ENCODE measurements around the gene RPS18. TPM values are rescaled to one million over a fixed set of nuclear protein-coding genes. Genes with fewer than 3 reads are reported as not detected.
A peak's percentile ranks its signal among the peaks of the same experiment; 100 is the strongest.

Gene RPS18
- total RNA-seq, 1 donor from 2014 or later, result 3,043 TPM

DNA sequence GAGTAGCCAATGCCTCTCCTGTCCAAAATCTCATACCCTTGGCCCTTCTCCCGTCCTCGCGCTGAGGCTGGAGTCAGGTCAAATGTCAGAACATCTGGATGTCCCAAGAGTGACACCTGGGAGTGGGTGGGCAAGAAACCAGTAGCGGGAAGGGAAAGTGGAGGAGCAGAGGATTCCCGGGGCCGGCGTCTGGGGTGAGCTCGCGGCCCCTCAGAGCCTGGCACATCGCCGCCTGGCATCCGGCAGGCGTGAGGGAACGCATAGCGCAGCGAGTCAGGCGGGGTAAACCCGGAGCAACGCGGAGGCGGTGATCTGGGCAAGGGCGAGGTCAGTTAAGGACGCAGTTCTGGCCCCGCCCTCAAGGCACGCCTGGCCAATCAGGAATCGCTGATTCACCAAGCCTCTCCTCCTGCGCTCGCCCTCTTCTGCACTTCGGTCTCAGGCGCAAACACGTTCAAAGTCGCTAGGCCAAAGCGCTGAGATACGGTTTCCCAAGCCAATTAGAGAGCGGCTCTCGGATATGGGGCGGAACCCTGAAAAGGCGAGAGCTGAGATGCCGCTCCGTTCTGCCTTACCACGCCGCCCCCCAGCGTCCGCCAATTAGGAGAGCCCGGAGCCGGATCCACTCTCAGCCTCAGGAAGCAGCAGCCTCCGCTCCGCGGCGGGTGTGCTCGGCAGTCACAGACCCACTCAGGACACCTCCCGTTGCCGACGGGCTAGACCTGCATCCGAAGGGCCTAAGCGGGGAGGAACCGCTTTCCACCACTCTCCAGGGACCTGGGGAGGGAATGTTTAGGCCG, 22.7 kb upstream of the RPS18 start:
- Mint-ChIP-seq H3K9me3 (no peaks in the 10 kb centered on the region), H3K4me1 (ENCODE audit: unreplicated experiment) (peaks cover 28% of the 10 kb centered on the region), H3K27ac (peak overlapping the region; percentile 96), H3K4me3 (peak overlapping the region; percentile 95), H3K27me3 (peaks cover 8% of the 10 kb centered on the region), H3K36me3 (peaks cover 16% of the 10 kb centered on the region)
- peak; percentile 95 for DNase-seq (ENCODE audit: extremely low spot score, unreplicated experiment)
- TF ChIP-seq CTCF (conservative IDR thresholded peaks at IDR 0.05), result no peak

GRCh38 chr6:33249732-33250630, 21.9 kb upstream of the RPS18 start:
- Mint-ChIP-seq H3K27ac (peak overlapping the region; percentile 96), H3K36me3 (peaks cover 16% of the 10 kb centered on the region), H3K27me3 (peaks cover 8% of the 10 kb centered on the region), H3K4me1 (ENCODE audit: unreplicated experiment) (peaks cover 28% of the 10 kb centered on the region), H3K9me3 (no peaks in the 10 kb centered on the region), H3K4me3 (peak overlapping the region; percentile 95)
- no peak for TF ChIP-seq CTCF (conservative IDR thresholded peaks at IDR 0.05)
- no peak for DNase-seq (ENCODE audit: extremely low spot score, unreplicated experiment)

- H3K4me3 Mint-ChIP-seq, result no peak overlapping the region
These were observed 21.1 kb upstream of the RPS18 start for GRCh38 chr6:33250731-33251130.

GRCh38 chr6:33251395-33252012, 20.4 kb upstream of the RPS18 start:
- no peaks in the 10 kb centered on the region for H3K9me3 Mint-ChIP-seq
- no peak for DNase-seq (ENCODE audit: extremely low spot score, unreplicated experiment)
- peaks cover 28% of the 10 kb centered on the region for H3K4me1 Mint-ChIP-seq (ENCODE audit: unreplicated experiment)
- no peak for TF ChIP-seq CTCF (conservative IDR thresholded peaks at IDR 0.05)
- peak overlapping the region; percentile 71 for H3K27ac Mint-ChIP-seq
- peak overlapping the region; percentile 67 for H3K4me3 Mint-ChIP-seq
- H3K36me3 Mint-ChIP-seq, result peaks cover 19% of the 10 kb centered on the region
- peaks cover 2% of the 10 kb centered on the region for H3K27me3 Mint-ChIP-seq

More at GRCh38 chr6:33250731-33251130, 21.1 kb upstream of the RPS18 start:
- Mint-ChIP-seq H3K27ac (peak overlapping the region; percentile 96), H3K27me3 (peaks cover 8% of the 10 kb centered on the region), H3K36me3 (peaks cover 16% of the 10 kb centered on the region), H3K4me1 (ENCODE audit: unreplicated experiment) (peaks cover 28% of the 10 kb centered on the region), H3K9me3 (no peaks in the 10 kb centered on the region)
- TF ChIP-seq CTCF (conservative IDR thresholded peaks at IDR 0.05), result no peak
- no peak for DNase-seq (ENCODE audit: extremely low spot score, unreplicated experiment)

DNA sequence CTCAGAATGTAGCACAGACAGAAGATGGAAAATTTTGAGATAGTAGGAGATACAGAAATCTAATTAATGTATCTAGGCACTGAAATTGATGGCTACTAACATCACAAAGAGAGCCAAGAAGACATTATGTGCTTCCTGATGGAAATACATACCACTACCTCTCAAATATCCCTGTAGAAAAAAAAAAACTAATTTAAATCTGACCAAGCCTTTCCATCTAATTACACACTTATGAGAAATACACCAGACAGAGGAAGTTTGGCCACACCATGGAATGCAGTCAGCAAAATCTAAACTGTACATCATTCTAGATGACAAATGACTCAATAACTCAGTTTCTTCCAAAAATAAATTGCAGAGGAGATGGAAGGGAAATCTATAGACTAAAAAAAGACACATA, 19.1 kb upstream of the RPS18 start:
- H3K4me3 Mint-ChIP-seq, result no peak overlapping the region
- DNase-seq (ENCODE audit: extremely low spot score, unreplicated experiment), result no peak
- H3K27ac Mint-ChIP-seq, result no peak overlapping the region
- H3K27me3 Mint-ChIP-seq, result no peaks in the 10 kb centered on the region
- no peaks in the 10 kb centered on the region for H3K9me3 Mint-ChIP-seq
- TF ChIP-seq CTCF (conservative IDR thresholded peaks at IDR 0.05), result no peak
- H3K36me3 Mint-ChIP-seq, result peaks cover 19% of the 10 kb centered on the region
- H3K4me1 Mint-ChIP-seq (ENCODE audit: unreplicated experiment), result peaks cover 28% of the 10 kb centered on the region

Measured in type B pancreatic cell (in vitro differentiated cells).